Measurements from ENCODE around the gene A2M.

DNA sequence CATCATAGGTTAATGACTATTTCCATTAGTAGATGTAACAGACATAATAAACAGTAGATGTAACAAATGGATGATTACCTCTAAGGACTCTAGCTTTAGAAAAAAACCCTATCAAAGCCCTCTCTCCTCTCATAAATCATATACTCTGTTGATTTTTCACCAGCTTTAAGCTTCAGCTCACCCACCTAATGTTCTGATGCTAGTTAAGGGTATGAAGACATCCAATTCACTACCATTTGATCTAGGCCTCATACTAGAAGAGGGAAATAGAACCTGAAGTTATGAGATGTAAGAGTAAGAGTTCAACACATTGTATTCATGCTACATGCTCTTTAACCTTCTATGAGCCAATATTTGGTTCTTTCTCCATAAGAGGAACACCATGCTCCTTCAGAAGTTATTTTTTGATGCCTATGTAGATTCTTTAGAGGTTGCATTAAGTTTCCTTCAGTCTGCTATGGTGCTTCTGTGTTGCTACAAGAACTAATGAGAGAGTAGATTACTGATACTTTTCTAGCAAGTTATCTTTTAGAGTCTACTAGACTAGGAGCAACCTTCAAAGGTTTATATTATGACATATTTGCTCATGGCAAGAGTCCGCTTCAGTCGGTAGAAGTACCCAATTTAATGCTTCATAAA is 16.0 kb downstream of the A2M start:
- no peak for TF ChIP-seq SMAD3 (CRISPR knock-in tag; IDR thresholded peaks at IDR 0.05; ENCODE audit: borderline replicate concordance)
- no peak for TF ChIP-seq ZNF317 (CRISPR knock-in tag; IDR thresholded peaks at IDR 0.05; ENCODE audit: borderline replicate concordance, low read depth)
- TF ChIP-seq, protein P1, sequence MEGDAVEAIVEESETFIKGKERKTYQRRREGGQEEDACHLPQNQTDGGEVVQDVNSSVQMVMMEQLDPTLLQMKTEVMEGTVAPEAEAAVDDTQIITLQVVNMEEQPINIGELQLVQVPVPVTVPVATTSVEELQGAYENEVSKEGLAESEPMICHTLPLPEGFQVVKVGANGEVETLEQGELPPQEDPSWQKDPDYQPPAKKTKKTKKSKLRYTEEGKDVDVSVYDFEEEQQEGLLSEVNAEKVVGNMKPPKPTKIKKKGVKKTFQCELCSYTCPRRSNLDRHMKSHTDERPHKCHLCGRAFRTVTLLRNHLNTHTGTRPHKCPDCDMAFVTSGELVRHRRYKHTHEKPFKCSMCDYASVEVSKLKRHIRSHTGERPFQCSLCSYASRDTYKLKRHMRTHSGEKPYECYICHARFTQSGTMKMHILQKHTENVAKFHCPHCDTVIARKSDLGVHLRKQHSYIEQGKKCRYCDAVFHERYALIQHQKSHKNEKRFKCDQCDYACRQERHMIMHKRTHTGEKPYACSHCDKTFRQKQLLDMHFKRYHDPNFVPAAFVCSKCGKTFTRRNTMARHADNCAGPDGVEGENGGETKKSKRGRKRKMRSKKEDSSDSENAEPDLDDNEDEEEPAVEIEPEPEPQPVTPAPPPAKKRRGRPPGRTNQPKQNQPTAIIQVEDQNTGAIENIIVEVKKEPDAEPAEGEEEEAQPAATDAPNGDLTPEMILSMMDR (IDR thresholded peaks at IDR 0.05): no peak
- no peak for TF ChIP-seq USF2 (CRISPR knock-in tag; IDR thresholded peaks at IDR 0.05)

Data from WTC11 (cell line).